Nucleus accumbens (tissue), 56 donors: Measurements from ENCODE around the gene ARID1B.

Source experiments
- DNase-seq, 56 donors: peaks; one replicate each; lab custom pipeline; 2025; lab: John Stamatoyannopoulos, UW

The ARID1B gene

GRCh38 chr6:156790711-156791319 lies 13.6 kb downstream of the ARID1B start:
- DNase-seq: no peak

GRCh38 chr6:156791320-156791850 lies 14.2 kb downstream of the ARID1B start:
- no peak for DNase-seq

- no peak for DNase-seq
Observed at GRCh38 chr6:156793200-156793599, 16.0 kb downstream of the ARID1B start.

- no peak for DNase-seq
Observed at GRCh38 chr6:156794546-156795354, 17.6 kb downstream of the ARID1B start.

- DNase-seq: peak in 3 of 56 donors; percentile 14 to 34 (median 23)
Observed at GRCh38 chr6:156795825-156796224, 18.6 kb downstream of the ARID1B start.

- DNase-seq: no peak
Observed at GRCh38 chr6:156796627-156797026, 19.4 kb downstream of the ARID1B start.

GRCh38 chr6:156797901-156798735 lies 20.9 kb downstream of the ARID1B start:
- DNase-seq: no peak

GRCh38 chr6:156801712-156802111 lies 24.5 kb downstream of the ARID1B start:
- DNase-seq: no peak

GRCh38 chr6:156803353-156803752 lies 26.2 kb downstream of the ARID1B start:
- no peak for DNase-seq

- no peak for DNase-seq
Observed at GRCh38 chr6:156804402-156804801, 27.2 kb downstream of the ARID1B start.

GRCh38 chr6:156806155-156806554 lies 29.0 kb downstream of the ARID1B start:
- DNase-seq: no peak

- peak in 1 of 56 donors; percentile 16 for DNase-seq
Observed at GRCh38 chr6:156807028-156807427, 29.9 kb downstream of the ARID1B start.

- DNase-seq: no peak
Observed at GRCh38 chr6:156807795-156808194, 30.6 kb downstream of the ARID1B start.

GRCh38 chr6:156808287-156808686 lies 31.1 kb downstream of the ARID1B start:
- DNase-seq: peak in 30 of 56 donors; percentile 9 to 67 (median 32)

- peak in 2 of 56 donors; percentile 15 to 21 for DNase-seq
Observed at GRCh38 chr6:156809034-156809433, 31.9 kb downstream of the ARID1B start.

GRCh38 chr6:156809446-156810178 lies 32.4 kb downstream of the ARID1B start:
- DNase-seq: no peak

GRCh38 chr6:156814036-156814581 lies 36.9 kb downstream of the ARID1B start:
- no peak for DNase-seq

GRCh38 chr6:156816505-156816904 lies 39.3 kb downstream of the ARID1B start:
- no peak for DNase-seq

- no peak for DNase-seq
Observed at GRCh38 chr6:156820089-156820798, 43.1 kb downstream of the ARID1B start.
